Testis (tissue), 3 donors: ENCODE data around the gene NYAP2. TPM values are rescaled to one million over a fixed set of nuclear protein-coding genes. Genes with fewer than 3 reads are reported as not detected.

Experiments
- DNase-seq: peaks from one replicate; pipeline ENCODE4 v3.0.0-alpha.2; 2019
- H3K27ac ChIP-seq, 2 donors: fragments of 200-600 bp; sonication (generic); one replicate each; pipeline ENCODE4 v1.5.1; 2019
- H3K27me3 ChIP-seq: fragments of 200-600 bp; sonication (generic); one replicate; pipeline ENCODE4 v1.5.1; 2019
- H3K36me3 ChIP-seq: fragments of 200-600 bp; sonication (generic); one replicate; pipeline ENCODE4 v1.5.1; 2017; ENCODE audit warnings: low read depth; ENCODE audit errors: missing control alignments
- H3K4me1 ChIP-seq: fragments of 200-600 bp; sonication (generic); one replicate; pipeline ENCODE4 v1.5.1; 2019
- H3K4me3 ChIP-seq, 2 donors: fragments of 200-600 bp; sonication (generic); one replicate each; pipeline ENCODE4 v1.5.1; 2017 to 2019
- H3K9me3 ChIP-seq: fragments of 200-600 bp; sonication (generic); one replicate; pipeline ENCODE4 v1.5.1; 2017
- CTCF ChIP-seq, 3 experiments: fragments of 450-650 bp in 2 of 3; fragments of 200-600 bp in 1 of 3; sonication (generic) in 1 of 3; IDR thresholded peaks; one replicate each; pipeline ENCODE4 v1.5.1; 2016 to 2019; ENCODE audit warnings: antibody characterized with exemption in 3 of 3, mild to moderate bottlenecking in 2 of 3, moderate library complexity in 1 of 3
- POLR2A ChIP-seq: fragments of 450-650 bp; IDR thresholded peaks from one replicate; pipeline ENCODE4 v1.6.1; 2017; ENCODE audit warnings: antibody characterized with exemption, mild to moderate bottlenecking, moderate library complexity
- WGBS, 2 donors: methylation state at CpG; one replicate each; pipeline ENCODE4 v1.1.5; 2018; 5-methylcytosine and 5-hydroxymethylcytosine counted together
- intact Hi-C: fragments of 100-400 bp; cut with DNase I; formaldehyde crosslinking; loops from one replicate; pipeline ENCODE4 v1.15.1; 2023; ENCODE audit warnings: low total_unique reads
- polyA plus RNA-seq: library from polyadenylated mRNA; stranded (reverse); fragments of 350-450 nt; fragmentation: Illumina TruSeq; extraction: RNeasy Lipid Tissue Mini Kit (QIAGEN cat#74804); gene quantifications from one replicate; pipeline ENCODE4 v1.2.3, GENCODE V29; 2014; ENCODE audit warnings: low read depth, low replicate concordance; ENCODE audit not compliant: insufficient read depth
- total RNA-seq, 2 donors: library from RNA; depleted of rRNA; stranded (reverse); fragments of >200 nt; gene quantifications; one replicate each; pipeline ENCODE4 v1.2.3, GENCODE V29; 2016

The NYAP2 gene
- total and polyA plus RNA-seq, 3 donors from 2014 or later, result 0.17 to 0.25 (median 0.24) TPM

GRCh38 chr2:225581135-225581534 is 181.6 kb downstream of the NYAP2 start:
- Histone ChIP-seq H3K9me3 (no peaks in the 10 kb centered on the region), H3K36me3 (no peaks in the 10 kb centered on the region), H3K27me3 (no peaks in the 10 kb centered on the region), H3K4me3 (no peak overlapping the region), H3K4me1 (no peaks in the 10 kb centered on the region), H3K27ac (no peak overlapping the region)
- intact Hi-C loops, result no loop called here
- DNase-seq, result no peak
- TF ChIP-seq CTCF (IDR thresholded peaks at IDR 0.05) (no peak), POLR2A (no peak)

GRCh38 chr2:225581906-225582305 is 182.4 kb downstream of the NYAP2 start:
- Histone ChIP-seq H3K27me3 (no peaks in the 10 kb centered on the region), H3K27ac (no peak overlapping the region), H3K9me3 (no peaks in the 10 kb centered on the region), H3K36me3 (no peaks in the 10 kb centered on the region), H3K4me1 (no peaks in the 10 kb centered on the region), H3K4me3 (no peak overlapping the region)
- DNase-seq, result no peak
- 75 to 89% methylated on average over 21 to 26 of the region's 26 CpGs for WGBS, 2 donors
- intact Hi-C loops, result no loop called here
- TF ChIP-seq POLR2A (no peak), CTCF (IDR thresholded peaks at IDR 0.05) (no peak)

GRCh38 chr2:225582355-225583116 is 183.0 kb downstream of the NYAP2 start:
- DNase-seq, result no peak
- WGBS, 2 donors, result 63 to 83% methylated on average over 37 to 49 of the region's 49 CpGs
- intact Hi-C loops, result no loop called here
- no peaks in the 10 kb centered on the region for H3K36me3 ChIP-seq
- no peak overlapping the region for H3K27ac ChIP-seq
- no peaks in the 10 kb centered on the region for H3K4me1 ChIP-seq
- H3K9me3 ChIP-seq, result no peaks in the 10 kb centered on the region
- no peak overlapping the region for H3K4me3 ChIP-seq
- H3K27me3 ChIP-seq, result no peaks in the 10 kb centered on the region
- TF ChIP-seq CTCF (IDR thresholded peaks at IDR 0.05) (no peak), POLR2A (no peak)

- intact Hi-C loops, result no loop called here
- no peak overlapping the region for H3K4me3 ChIP-seq
- TF ChIP-seq CTCF (IDR thresholded peaks at IDR 0.05), result no peak
- TF ChIP-seq POLR2A, result no peak
- H3K27me3 ChIP-seq, result no peaks in the 10 kb centered on the region
- H3K4me1 ChIP-seq, result no peaks in the 10 kb centered on the region
- no peak overlapping the region for H3K27ac ChIP-seq
- DNase-seq, result no peak
- H3K9me3 ChIP-seq, result no peaks in the 10 kb centered on the region
- H3K36me3 ChIP-seq, result no peaks in the 10 kb centered on the region
Measured at GRCh38 chr2:225584796-225585195, 185.3 kb downstream of the NYAP2 start.

- intact Hi-C loops, result no loop called here
- Histone ChIP-seq H3K4me3 (no peak overlapping the region), H3K4me1 (no peaks in the 10 kb centered on the region), H3K36me3 (no peaks in the 10 kb centered on the region), H3K27ac (no peak overlapping the region), H3K9me3 (no peaks in the 10 kb centered on the region), H3K27me3 (no peaks in the 10 kb centered on the region)
- 88 to 89% methylated on average over 3 of the region's 3 CpGs for WGBS, 2 donors
- no peak for DNase-seq
- no peak for TF ChIP-seq CTCF (IDR thresholded peaks at IDR 0.05)
- no peak for TF ChIP-seq POLR2A
Measured at GRCh38 chr2:225590932-225591331, 191.4 kb downstream of the NYAP2 start.
